Keratinocyte (primary cell): ENCODE data around the gene OBI1. TPM values are rescaled to one million over a fixed set of nuclear protein-coding genes. Genes with fewer than 3 reads are reported as not detected.

ENCODE experiments used
- DNase-seq: peaks from one replicate; pipeline ENCODE4 v3.0.0-alpha.2; 2011; ENCODE audit warnings: low read depth, missing footprints, low spot score
- FAIRE-seq: peaks from 2 replicates; lab custom pipeline; 2011; peaks lifted over from hg19 to GRCh38; lab: Jason Lieb, UNC
- H2AFZ ChIP-seq: 2 replicates; pipeline ENCODE4 v1.6.0; 2012; ENCODE audit warnings: low read length, control low read depth, inconsistent platforms; ENCODE audit not compliant: control insufficient read depth
- H3K27ac ChIP-seq: 2 replicates; pipeline ENCODE4 v1.5.1; 2011; ENCODE audit warnings: low read length; ENCODE audit not compliant: control insufficient read depth, insufficient read depth
- H3K27me3 ChIP-seq: 3 replicates; pipeline ENCODE4 v1.6.0; 2011; ENCODE audit warnings: low read length; ENCODE audit not compliant: control insufficient read depth, insufficient read depth; ENCODE audit errors: extremely low read depth
- H3K36me3 ChIP-seq, 2 experiments: 2 replicates in 1 of 2; 3 replicates in 1 of 2; pipeline ENCODE4 v1.5.1; 2011; ENCODE audit warnings: low read length in 2 of 2, mild to moderate bottlenecking in 1 of 2; ENCODE audit not compliant: control insufficient read depth in 2 of 2, insufficient read depth in 2 of 2; ENCODE audit errors: extremely low read depth in 1 of 2
- H3K4me1 ChIP-seq: 3 replicates; pipeline ENCODE4 v1.5.1; 2011; ENCODE audit warnings: low read length; ENCODE audit not compliant: control insufficient read depth, insufficient read depth; ENCODE audit errors: extremely low read depth
- H3K4me2 ChIP-seq: 3 replicates; pipeline ENCODE4 v1.6.0; 2011; ENCODE audit warnings: low read depth, low read length; ENCODE audit not compliant: control insufficient read depth, insufficient read depth; ENCODE audit errors: extremely low read depth
- H3K4me3 ChIP-seq, 3 experiments: fragments of 200-600 bp in 1 of 3; sonication (generic) in 1 of 3; 2 replicates in 2 of 3; 3 replicates in 1 of 3; pipeline ENCODE4 v1.5.1; 2011 to 2016; ENCODE audit warnings: low read length in 3 of 3, mild to moderate bottlenecking in 3 of 3, control low read depth in 2 of 3, inconsistent platforms in 1 of 3, low read depth in 1 of 3, mixed read lengths in 1 of 3, mixed run types in 1 of 3, moderate library complexity in 1 of 3; ENCODE audit not compliant: control insufficient read depth in 2 of 3, insufficient read depth in 2 of 3; ENCODE audit errors: extremely low read depth in 1 of 3
- H3K79me2 ChIP-seq: 2 replicates; pipeline ENCODE4 v1.6.0; 2012; ENCODE audit warnings: low read length; ENCODE audit not compliant: control insufficient read depth, insufficient read depth
- H3K9ac ChIP-seq: 3 replicates; pipeline ENCODE4 v1.6.0; 2011; ENCODE audit warnings: low read length; ENCODE audit not compliant: control insufficient read depth, insufficient read depth; ENCODE audit errors: extremely low read depth
- H3K9me1 ChIP-seq: 3 replicates; pipeline ENCODE4 v1.6.0; 2011; ENCODE audit warnings: low read length; ENCODE audit not compliant: control insufficient read depth, insufficient read depth; ENCODE audit errors: extremely low read depth
- H3K9me3 ChIP-seq: 2 replicates; pipeline ENCODE4 v1.5.1; 2012; ENCODE audit warnings: low read depth, low read length; ENCODE audit not compliant: control insufficient read depth
- H4K20me1 ChIP-seq: 3 replicates; pipeline ENCODE4 v1.6.0; 2011; ENCODE audit warnings: low read length; ENCODE audit not compliant: control insufficient read depth, insufficient read depth; ENCODE audit errors: extremely low read depth
- CTCF ChIP-seq, 3 experiments: IDR thresholded peaks in 1 of 3; conservative IDR thresholded peaks in 1 of 3; optimal IDR thresholded peaks in 1 of 3; 2 replicates in 2 of 3; 3 replicates in 1 of 3; pipeline versions ENCODE3 to v1.5.1; 2011; ENCODE audit warnings: low read length in 3 of 3, mild to moderate bottlenecking in 3 of 3, moderate library complexity in 2 of 3, control low read depth in 1 of 3, inconsistent platforms in 1 of 3; ENCODE audit not compliant: insufficient read depth in 2 of 3; ENCODE audit errors: extremely low read depth in 1 of 3
- EZH2 ChIP-seq: IDR thresholded peaks from one replicate; pipeline ENCODE4 v1.6.1; 2012; ENCODE audit warnings: inconsistent platforms, mild to moderate bottlenecking, low read length, moderate library complexity
- dilution Hi-C: fragments of 300-500 bp; cut with MboI; formaldehyde crosslinking; loops from one replicate; pipeline ENCODE4 v1.7.0; 2020; ENCODE audit warnings: low sequenced_read_pairs; ENCODE audit not compliant: extremely low pct_ligation_motif_present
- polyA plus RNA-seq, 5 experiments: library from polyadenylated mRNA; depleted of rRNA in 3 of 5; stranded (reverse) in 3 of 5; stranded (forward) in 1 of 5; unstranded in 1 of 5; fragments of >200 nt; gene quantifications; 1 replicate in 1 of 5; 2 replicates in 3 of 5; 3 replicates in 1 of 5; pipeline versions ENCODE4 v1.2.1 to v1.2.3, GENCODE V29; 2011 to 2012; ENCODE audit warnings: missing spikeins in 2 of 5, low read depth in 1 of 5, low replicate concordance in 1 of 5

Gene OBI1
- polyA plus RNA-seq, 1 donor (not counting 4 experiments of a cell fraction or from before 2014, with no cell fraction given): 14.4 TPM

GRCh38 chr13:78604782-78605611 is 54.0 kb downstream of the OBI1 start:
- no peaks in the 10 kb centered on the region for H3K9me1 ChIP-seq
- dilution Hi-C loops: no loop called here
- TF ChIP-seq CTCF (optimal IDR thresholded peaks at IDR 0.05 in 1 of 3, IDR thresholded peaks at IDR 0.05 in 1 of 3, conservative IDR thresholded peaks at IDR 0.05 in 1 of 3; ENCODE audit: extremely low read depth in 1 of 3, insufficient read depth in 2 of 3, low read length in 3 of 3) (peak in 2 of 3 experiments; percentile 28 to 32), EZH2 (no peak)
- H3K4me3 ChIP-seq: no peak overlapping the region
- H3K4me2 ChIP-seq: no peak overlapping the region
- no peak overlapping the region for H3K9ac ChIP-seq
- H3K36me3 ChIP-seq: no peaks in the 10 kb centered on the region
- FAIRE-seq: no peak
- no peak overlapping the region for H3K27ac ChIP-seq
- peaks cover 97% of the 10 kb centered on the region for H3K27me3 ChIP-seq
- H2AFZ ChIP-seq: no peak overlapping the region
- H3K79me2 ChIP-seq: no peaks in the 10 kb centered on the region
- peaks cover 11% of the 10 kb centered on the region for H3K4me1 ChIP-seq
- no peak for DNase-seq
- no peaks in the 10 kb centered on the region for H3K9me3 ChIP-seq
- H4K20me1 ChIP-seq: no peaks in the 10 kb centered on the region

DNA sequence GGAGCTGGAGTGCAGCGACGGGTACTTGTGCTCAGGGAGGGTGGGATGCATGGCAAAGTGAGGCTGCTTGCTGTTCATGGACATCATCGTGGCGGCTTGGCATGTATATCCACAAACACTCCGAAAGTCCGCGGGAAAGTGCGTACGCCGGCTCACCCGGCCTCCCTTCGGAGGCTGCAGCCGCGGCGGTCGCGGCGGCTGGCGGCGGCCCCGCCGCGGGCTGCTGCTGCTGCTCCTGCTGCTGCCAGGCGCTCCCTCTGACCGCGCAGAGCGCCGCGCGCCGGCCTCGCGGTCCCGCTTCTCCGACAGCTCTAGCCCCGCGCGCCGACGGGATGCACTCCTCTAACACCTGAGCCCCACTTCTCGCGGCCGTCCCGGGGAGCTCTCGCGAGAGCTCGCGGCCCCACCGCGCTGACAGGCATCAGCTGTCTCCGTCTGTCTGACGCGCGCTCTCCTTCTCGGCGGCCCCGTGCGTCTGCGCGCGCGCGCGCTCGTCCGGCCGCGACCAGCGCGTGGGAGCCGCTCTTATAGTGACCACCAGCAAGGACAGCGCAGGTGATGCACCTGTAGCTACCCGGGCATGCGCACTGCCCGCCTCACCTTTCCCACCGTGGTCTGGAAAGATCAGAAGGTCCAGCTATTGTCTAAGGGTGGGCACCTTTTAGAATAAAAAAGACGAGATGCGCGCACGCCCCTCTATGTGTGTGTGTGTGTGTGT is 55.6 kb downstream of the OBI1 start, which contains the start of gene POU4F1:
Gene POU4F1 (minus strand): TSS at position 313 of the 718 bp plus-strand sequence. CDS start 226 bp downstream, at position 87.
- DNase-seq: peak; percentile 7
- TF ChIP-seq EZH2 (peak; percentile 3), CTCF (optimal IDR thresholded peaks at IDR 0.05 in 1 of 3, IDR thresholded peaks at IDR 0.05 in 1 of 3, conservative IDR thresholded peaks at IDR 0.05 in 1 of 3; ENCODE audit: extremely low read depth in 1 of 3, insufficient read depth in 2 of 3, low read length in 3 of 3) (no peak)
- no peaks in the 10 kb centered on the region for H3K36me3 ChIP-seq
- no peaks in the 10 kb centered on the region for H3K9me3 ChIP-seq
- no peak within 1 kb of the TSS for H3K9ac ChIP-seq
- FAIRE-seq: no peak
- peak within 1 kb of the TSS; percentile 30 for H2AFZ ChIP-seq
- no peaks in the 10 kb centered on the region for H3K9me1 ChIP-seq
- no peak within 1 kb of the TSS for H3K27ac ChIP-seq
- peaks cover 4% of the 10 kb centered on the region for H3K4me1 ChIP-seq
- H3K79me2 ChIP-seq: no peaks in the 10 kb centered on the region
- dilution Hi-C loops: no loop called here
- peak within 1 kb of the TSS; percentile 54 for H3K4me2 ChIP-seq
- H3K27me3 ChIP-seq: peaks cover 97% of the 10 kb centered on the region
- H4K20me1 ChIP-seq: no peaks in the 10 kb centered on the region
- peak within 1 kb of the TSS; percentile 17 to 51 (median 46) for H3K4me3 ChIP-seq
